HG02678 (cell line): ENCODE results near the gene IFT52.
A peak's percentile ranks its signal among the peaks of the same experiment; 100 is the strongest.
"Not testable (repeated sequence)": the region's sequence is repeated elsewhere in the genome, so short reads cannot be mapped to it uniquely, and the experiment has no call there.

Experiments
- ATAC-seq: cut with Tn5 transposase; IDR thresholded peaks from one replicate; pipeline ENCODE4 v1.9.1; 2021; ENCODE audit warnings: mild to moderate bottlenecking, moderate library complexity; ENCODE audit not compliant: unreplicated experiment

The IFT52 gene

GRCh38 chr20:43642548-43642947 is 51.8 kb downstream of the IFT52 start:
- no peak for ATAC-seq

DNA sequence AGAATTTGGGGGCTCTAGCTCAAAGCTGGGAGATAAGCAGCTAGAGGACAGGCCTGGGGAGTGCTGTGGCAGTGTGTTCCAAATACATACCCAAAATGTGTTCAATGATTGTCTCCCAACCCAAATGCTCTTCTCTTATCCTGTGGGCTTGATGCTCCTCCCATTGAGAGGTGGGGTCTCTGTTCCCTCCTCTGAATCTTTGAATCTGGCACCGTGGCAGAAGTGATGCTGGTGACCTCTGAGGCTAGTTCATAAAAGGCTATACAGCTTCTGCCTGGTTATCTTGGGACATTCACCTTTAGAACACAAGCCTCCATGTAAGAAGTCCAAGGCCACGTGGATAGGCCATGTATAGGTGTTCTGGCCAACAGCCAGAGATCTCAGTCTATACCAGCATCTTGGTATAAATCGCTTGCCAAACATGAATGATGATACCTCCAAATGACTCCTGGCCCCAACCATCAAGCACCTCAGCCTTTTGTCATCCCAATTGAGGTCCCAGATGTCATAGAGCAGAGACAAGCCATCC is 60.3 kb downstream of the IFT52 start:
- no peak for ATAC-seq

GRCh38 chr20:43651650-43652184 is 61.0 kb downstream of the IFT52 start:
- ATAC-seq = not testable (repeated sequence)

GRCh38 chr20:43653966-43654365 is 63.2 kb downstream of the IFT52 start:
- ATAC-seq = no peak

- not testable (repeated sequence) for ATAC-seq
Measured at GRCh38 chr20:43655176-43655575, 64.4 kb downstream of the IFT52 start.

DNA sequence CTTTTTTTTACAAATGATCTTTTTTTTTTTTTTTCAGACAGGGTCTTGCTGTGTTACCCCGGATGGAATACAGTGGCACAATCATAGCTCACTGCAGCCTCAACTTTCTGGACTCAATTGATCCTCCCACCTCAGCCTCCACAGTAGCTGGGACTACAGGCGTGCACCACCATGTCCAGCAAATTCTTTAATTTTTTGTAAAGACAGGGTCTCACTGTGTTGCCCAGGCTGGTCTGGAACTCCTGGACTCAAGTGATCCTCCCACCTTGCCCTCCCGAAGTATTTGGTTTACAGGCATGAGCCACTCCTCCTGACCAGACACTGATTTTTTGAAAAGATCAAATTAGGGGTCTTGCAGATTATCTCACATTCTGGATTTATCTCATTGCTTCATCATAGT is 65.2 kb downstream of the IFT52 start:
- no peak for ATAC-seq

DNA sequence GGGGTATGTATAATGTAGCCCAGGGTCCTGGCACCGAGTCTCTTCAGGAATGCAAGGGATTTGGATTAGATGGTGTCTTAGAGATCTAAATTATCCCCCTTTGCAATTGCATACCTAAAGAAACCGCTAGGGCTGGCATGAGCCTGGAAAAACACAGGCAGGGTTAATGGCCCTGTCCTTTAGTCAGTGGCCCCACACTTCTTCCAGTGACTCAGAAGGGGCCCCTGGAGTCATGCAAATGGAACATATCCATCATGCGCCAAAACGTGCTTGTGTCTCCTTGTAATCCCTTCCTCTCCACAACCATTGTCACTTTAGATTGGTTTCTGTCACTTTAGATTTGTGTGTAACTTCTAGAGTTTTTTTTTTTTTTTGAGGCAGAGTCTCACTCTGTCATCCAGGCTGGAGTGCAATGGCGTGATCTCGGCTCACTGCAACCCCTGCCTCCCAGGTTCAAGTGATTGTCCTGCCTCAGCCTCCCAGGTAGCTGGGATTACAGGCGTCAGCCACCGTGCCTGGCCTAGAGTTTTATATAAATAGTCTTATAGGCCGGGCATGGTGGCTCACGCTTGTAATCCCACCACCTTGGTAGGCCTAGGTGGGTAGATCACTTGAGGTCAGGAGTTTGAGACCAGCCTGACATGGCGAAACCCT is 67.5 kb downstream of the IFT52 start:
- ATAC-seq = no peak

- ATAC-seq = no peak
Measured at GRCh38 chr20:43658723-43659419, 68.1 kb downstream of the IFT52 start.

DNA sequence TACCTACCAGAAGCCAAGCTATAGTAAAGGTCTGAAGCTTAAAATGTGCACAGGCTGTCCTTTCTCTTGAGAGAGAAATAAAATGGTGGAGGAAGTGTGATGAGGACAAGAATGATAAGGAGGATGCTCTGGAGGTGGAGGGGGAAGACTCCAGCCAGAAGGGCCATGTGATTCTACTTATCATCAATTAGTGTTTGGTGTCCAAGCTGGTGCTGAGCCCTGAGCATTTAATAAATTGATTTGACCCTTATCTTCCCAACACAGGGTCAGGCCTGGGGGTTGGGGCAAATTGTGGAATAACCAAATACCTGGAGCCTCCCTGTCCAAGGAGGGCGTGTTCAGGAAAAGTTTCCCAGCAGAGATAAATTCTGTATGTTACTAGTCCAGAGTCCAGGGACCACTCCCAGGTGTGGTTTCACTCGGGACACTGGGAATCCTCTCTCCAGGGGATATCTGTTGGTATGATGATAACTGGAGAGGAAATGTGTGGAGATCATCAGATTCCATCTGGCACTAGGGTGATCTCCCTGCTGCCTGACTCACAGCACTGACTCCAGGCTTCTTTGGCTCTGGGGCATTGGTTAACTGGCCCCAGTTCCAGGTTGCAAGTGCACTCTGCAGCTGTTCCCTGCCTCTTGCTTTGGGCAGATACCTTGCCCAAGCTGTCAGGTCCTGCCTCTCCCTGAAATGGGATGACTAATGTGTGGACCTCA is 72.4 kb downstream of the IFT52 start:
- ATAC-seq = no peak

DNA sequence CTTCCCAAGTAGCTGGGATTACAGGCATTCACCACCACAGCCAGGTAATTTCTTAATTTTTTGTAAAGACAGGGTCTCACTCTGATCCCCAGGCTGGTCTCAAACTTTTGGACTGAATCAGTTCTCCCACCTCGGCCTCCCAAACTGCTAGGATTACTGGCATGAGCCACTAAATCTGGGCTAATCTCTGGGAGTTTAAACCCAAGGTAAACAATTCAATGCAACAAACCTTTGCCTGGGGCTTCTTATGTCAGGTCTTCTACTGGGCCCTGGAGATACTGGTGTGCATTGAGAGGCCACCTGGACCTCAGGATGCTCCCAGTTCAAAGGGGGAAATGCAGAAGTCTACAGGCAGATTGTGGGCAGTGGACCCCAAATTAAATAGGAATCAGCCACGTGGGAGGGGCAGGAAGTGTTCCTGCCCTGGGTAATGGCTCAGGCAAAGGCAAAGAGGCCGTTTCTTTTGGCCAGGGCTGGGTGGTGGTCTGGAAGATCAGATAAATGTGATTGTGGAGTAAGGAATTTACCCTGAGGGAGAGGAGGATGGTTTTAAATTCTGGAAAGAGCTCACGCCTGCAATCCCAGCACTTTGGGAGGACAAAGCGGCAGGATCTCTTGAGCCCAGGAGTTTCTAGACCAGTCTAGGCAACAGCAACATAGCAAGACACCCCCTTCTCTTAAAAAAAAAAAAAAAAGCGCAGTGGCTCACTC is 74.9 kb downstream of the IFT52 start:
- no peak for ATAC-seq

DNA sequence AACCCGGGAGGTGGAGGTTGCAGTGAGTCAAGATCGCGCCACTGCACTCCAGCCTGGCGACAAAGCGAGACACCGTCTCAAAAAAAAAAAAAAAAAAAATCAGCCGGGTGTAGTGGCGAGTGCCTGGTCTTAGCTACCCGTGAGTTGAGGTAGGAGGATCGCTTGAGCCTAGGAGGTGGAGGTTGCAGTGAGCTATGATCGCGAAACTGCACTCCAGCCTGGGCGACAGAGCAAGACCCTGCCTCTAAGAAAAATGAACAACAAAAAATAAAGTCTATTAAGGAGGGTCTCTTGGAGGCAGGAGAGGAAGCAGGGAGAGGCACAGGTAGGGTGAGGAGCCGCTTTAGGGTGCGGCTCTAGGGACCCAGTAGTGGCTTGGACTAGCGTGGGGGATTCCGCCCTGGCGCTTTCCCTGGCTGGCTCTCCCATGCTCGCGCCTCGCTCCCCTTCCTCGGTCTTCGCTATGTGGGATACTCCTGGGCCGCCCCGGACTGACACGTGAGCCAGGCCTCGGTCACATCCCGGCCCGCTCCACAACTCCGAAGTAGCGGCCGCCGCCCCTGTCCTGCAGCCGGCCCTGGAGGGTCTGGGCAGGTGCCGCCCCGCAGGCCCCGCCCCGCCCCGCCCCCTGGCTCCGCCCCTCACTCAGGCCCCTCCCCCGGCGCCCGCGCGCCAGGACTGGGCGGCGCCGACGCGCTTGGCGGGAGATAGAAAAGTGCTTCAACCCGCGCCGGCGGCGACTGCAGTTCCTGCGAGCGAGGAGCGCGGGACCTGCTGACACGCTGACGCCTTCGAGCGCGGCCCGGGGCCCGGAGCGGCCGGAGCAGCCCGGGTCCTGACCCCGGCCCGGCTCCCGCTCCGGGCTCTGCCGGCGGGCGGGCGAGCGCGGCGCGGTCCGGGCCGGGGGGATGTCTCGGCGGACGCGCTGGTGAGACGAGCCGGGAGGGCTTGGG is 75.9 kb downstream of the IFT52 start, which contains the start of gene MYBL2:
Gene MYBL2 (plus strand): TSS at position 739 of the 953 bp plus-strand sequence. CDS start 170 bp downstream, at position 909.
- ATAC-seq = peak; percentile 78

DNA sequence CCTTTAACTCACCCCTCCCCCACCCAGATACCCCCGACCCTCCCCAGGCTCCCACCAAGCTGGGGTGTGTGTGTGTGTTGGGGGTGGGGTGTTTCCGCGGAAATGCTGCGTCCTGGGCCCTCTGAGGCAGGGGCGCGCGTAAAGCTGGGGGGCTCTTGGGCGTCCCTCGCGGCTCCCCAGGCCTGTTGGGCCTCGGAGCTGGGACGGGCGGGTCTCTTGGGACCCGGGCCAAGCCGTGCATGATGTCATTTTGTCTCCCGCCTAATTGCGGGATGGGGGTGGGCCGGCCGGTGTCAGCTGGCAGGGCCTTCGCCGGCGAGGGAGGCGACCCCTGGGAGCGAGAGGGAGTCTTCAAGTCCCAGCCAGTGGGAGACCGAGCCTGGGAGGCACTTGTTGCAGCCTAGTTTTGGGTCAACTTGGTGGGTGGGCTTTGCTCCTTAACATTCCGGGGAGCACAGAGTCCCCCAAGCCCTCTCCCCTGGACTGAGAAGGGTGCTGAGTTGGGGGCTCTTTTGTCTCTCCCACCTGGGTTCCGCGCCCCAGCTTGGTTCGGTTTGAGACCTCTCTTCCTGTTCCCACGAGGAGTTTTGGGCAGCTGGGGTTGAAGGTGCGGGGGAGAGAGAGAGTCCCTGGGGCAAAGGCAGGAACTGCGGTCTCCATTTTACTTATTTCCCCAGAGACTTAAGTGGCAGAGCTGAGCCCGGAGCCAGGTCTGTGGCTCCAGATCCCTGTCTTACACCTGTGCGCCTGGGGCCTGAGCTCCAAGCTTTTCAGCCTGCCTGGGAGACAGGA is 76.8 kb downstream of the IFT52 start:
- ATAC-seq = peak; percentile 12

- no peak for ATAC-seq
Measured at GRCh38 chr20:43669332-43669731, 78.6 kb downstream of the IFT52 start.

GRCh38 chr20:43670423-43670822 is 79.7 kb downstream of the IFT52 start:
- no peak for ATAC-seq

- no peak for ATAC-seq
Measured at GRCh38 chr20:43676368-43676767, 85.6 kb downstream of the IFT52 start.

GRCh38 chr20:43680981-43681380 is 90.2 kb downstream of the IFT52 start:
- ATAC-seq = peak; percentile 4

- ATAC-seq = peak; percentile 24
Measured at GRCh38 chr20:43681468-43681942, 90.8 kb downstream of the IFT52 start.

GRCh38 chr20:43681991-43682410 is 91.3 kb downstream of the IFT52 start:
- ATAC-seq = peak; percentile 93

GRCh38 chr20:43682446-43682845 is 91.7 kb downstream of the IFT52 start:
- ATAC-seq = peak; percentile 26
